KOPT-K1 (cell line): ENCODE measurements around the gene ZFP2.

Experiments
- H3K27ac ChIP-seq: fragments of 200-600 bp; sonication (generic); 2 replicates; pipeline ENCODE4 v1.5.1; 2016; ENCODE audit warnings: antibody characterized with exemption, mild to moderate bottlenecking, low read depth, low read length; ENCODE audit not compliant: poor library complexity, severe bottlenecking
- H3K36me3 ChIP-seq: fragments of 200-600 bp; sonication (generic); 2 replicates; pipeline ENCODE4 v1.5.1; 2017; ENCODE audit warnings: antibody characterized with exemption, mild to moderate bottlenecking, low read length, moderate library complexity; ENCODE audit not compliant: insufficient read depth
- H3K9me3 ChIP-seq: fragments of 200-600 bp; sonication (generic); 2 replicates; pipeline ENCODE4 v1.5.1; 2017; ENCODE audit warnings: antibody characterized with exemption, low read length, mild to moderate bottlenecking; ENCODE audit not compliant: insufficient read depth, poor library complexity, severe bottlenecking

Gene ZFP2

GRCh38 chr5:178902849-178903248 is 7.1 kb downstream of the ZFP2 start:
- Histone ChIP-seq H3K27ac (no peak overlapping the region), H3K9me3 (peaks cover 63% of the 10 kb centered on the region), H3K36me3 (peaks cover 4% of the 10 kb centered on the region; the same call in 1 of the 2 replicates)

GRCh38 chr5:178931846-178932760 is 36.4 kb downstream of the ZFP2 start:
- H3K36me3 ChIP-seq: no peaks in the 10 kb centered on the region
- H3K9me3 ChIP-seq: peaks cover 92% of the 10 kb centered on the region
- H3K27ac ChIP-seq: no peak overlapping the region

- Histone ChIP-seq H3K36me3 (no peaks in the 10 kb centered on the region), H3K27ac (no peak within 1 kb of the TSS), H3K9me3 (peaks cover 88% of the 10 kb centered on the region)
Observed at GRCh38 chr5:178940569-178941360, 45.1 kb downstream of the ZFP2 start, which contains the start of gene ZNF454. TSS of gene ZNF454 (plus strand) at chr5:178941198. CDS start at chr5:178942792, 1,594 bp downstream.

DNA sequence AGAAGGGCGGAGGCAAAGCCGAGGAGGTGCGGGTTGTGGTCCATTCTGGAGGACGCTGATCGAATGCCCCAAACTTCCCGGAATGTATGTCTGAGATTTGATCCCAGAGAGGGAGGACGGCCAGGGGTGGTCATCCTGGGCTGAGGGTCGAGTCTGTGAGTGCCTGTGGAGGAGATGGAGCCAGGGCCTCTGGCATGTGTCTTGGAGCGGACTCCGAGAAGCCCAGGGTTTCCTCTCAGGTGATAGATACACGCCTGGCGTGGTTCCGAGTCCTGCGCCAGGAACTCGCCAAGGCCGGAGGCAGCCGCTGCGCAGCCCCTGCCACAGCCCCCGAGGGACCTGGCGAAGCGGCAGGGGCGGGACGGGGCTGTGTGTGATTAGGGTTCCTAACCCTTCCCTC is 45.6 kb downstream of the ZFP2 start:
- no peak overlapping the region for H3K27ac ChIP-seq
- peaks cover 87% of the 10 kb centered on the region for H3K9me3 ChIP-seq
- no peaks in the 10 kb centered on the region for H3K36me3 ChIP-seq

- H3K36me3 ChIP-seq: no peaks in the 10 kb centered on the region
- peaks cover 61% of the 10 kb centered on the region for H3K9me3 ChIP-seq
- no peak overlapping the region for H3K27ac ChIP-seq
Observed at GRCh38 chr5:178965465-178966055, 69.8 kb downstream of the ZFP2 start.

GRCh38 chr5:178981381-178981780 is 85.7 kb downstream of the ZFP2 start:
- no peak overlapping the region for H3K27ac ChIP-seq
- H3K9me3 ChIP-seq: peaks cover 61% of the 10 kb centered on the region
- no peaks in the 10 kb centered on the region for H3K36me3 ChIP-seq
